ENCODE results near the gene FBXL5.

Gene FBXL5

GRCh38 chr4:15556511-15557092, 98.6 kb downstream of the FBXL5 start:
- DNase-seq = no peak
